HuH-7.5 (cell line): ENCODE measurements around the gene CAMSAP3.

Experiments
- DNase-seq: peaks from one replicate; pipeline ENCODE4 v3.0.0; 2011; ENCODE audit warnings: low spot score

CAMSAP3 gene

GRCh38 chr19:7578127-7578526 lies 17.5 kb upstream of the CAMSAP3 start:
- DNase-seq = no peak

- DNase-seq = no peak
Measured at GRCh38 chr19:7579182-7579581, 16.5 kb upstream of the CAMSAP3 start.

GRCh38 chr19:7582446-7582845 lies 13.2 kb upstream of the CAMSAP3 start:
- no peak for DNase-seq

- DNase-seq = no peak
Measured at GRCh38 chr19:7589822-7590221, 5.8 kb upstream of the CAMSAP3 start.

- DNase-seq = no peak
Measured at GRCh38 chr19:7590256-7590655, 5.4 kb upstream of the CAMSAP3 start.

GRCh38 chr19:7596211-7596937 lies 711 bp downstream of the CAMSAP3 start:
- DNase-seq = no peak

GRCh38 chr19:7597689-7598088 lies 2.0 kb downstream of the CAMSAP3 start:
- no peak for DNase-seq

- DNase-seq = no peak
Measured at GRCh38 chr19:7598180-7598579, 2.5 kb downstream of the CAMSAP3 start.

- DNase-seq = no peak
Measured at GRCh38 chr19:7600721-7601120, 5.1 kb downstream of the CAMSAP3 start.

GRCh38 chr19:7602240-7602934 lies 6.7 kb downstream of the CAMSAP3 start:
- no peak for DNase-seq

GRCh38 chr19:7602935-7603497 lies 7.4 kb downstream of the CAMSAP3 start:
- DNase-seq = no peak

GRCh38 chr19:7603919-7604318 lies 8.3 kb downstream of the CAMSAP3 start:
- no peak for DNase-seq

GRCh38 chr19:7605490-7606222 lies 10.0 kb downstream of the CAMSAP3 start:
- DNase-seq = no peak

- DNase-seq = no peak
Measured at GRCh38 chr19:7606289-7606688, 10.6 kb downstream of the CAMSAP3 start.

GRCh38 chr19:7607212-7607873 lies 11.7 kb downstream of the CAMSAP3 start:
- no peak for DNase-seq

- DNase-seq = no peak
Measured at GRCh38 chr19:7607874-7608560, 12.4 kb downstream of the CAMSAP3 start.

- no peak for DNase-seq
Measured at GRCh38 chr19:7610491-7611240, 15.0 kb downstream of the CAMSAP3 start.

- no peak for DNase-seq
Measured at GRCh38 chr19:7611541-7612279, 16.0 kb downstream of the CAMSAP3 start.

- DNase-seq = no peak
Measured at GRCh38 chr19:7612282-7613274, 16.9 kb downstream of the CAMSAP3 start.
